ENCODE data around the gene FCRL5. TPM values are rescaled to one million over a fixed set of nuclear protein-coding genes. Genes with fewer than 3 reads are reported as not detected.

Gene FCRL5
- total and polyA plus RNA-seq, 9 of the 15 experiments (the other 6 are each of a cell fraction or from before 2014, with no cell fraction given) = not detected

DNA sequence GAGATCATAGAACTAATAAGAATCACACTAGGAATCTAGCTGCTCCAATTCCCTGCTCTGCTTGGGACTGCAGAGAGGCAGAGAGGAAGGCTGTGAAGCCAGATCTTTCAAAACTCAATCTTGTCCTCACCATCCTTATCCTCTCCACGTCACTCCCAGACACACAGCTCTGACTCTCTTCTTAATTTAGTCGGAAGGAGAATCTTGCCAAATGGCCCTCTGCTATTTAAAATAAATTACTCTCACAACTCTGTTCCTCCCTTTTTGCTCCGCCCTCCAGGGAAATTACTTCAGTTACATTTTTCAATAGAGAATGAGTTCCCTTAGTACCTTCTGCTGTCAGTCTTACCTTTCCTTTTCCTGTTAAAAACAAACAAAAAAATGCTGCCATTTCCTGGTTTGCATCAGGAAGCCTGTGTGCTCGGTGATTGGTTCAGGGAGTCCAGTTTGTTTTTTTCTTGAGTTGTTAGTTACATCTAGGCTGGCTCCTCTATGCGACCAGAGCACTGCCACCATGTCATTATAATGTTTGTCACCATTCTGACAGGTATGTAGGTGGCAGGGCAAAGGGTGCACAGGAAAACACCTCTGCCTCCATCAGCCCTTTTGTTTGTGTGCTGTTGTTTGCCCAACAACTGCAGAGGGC is 80.1 kb downstream of the FCRL5 start:
- no TSS peak for BruUV-seq (replicated peaks)
- no peaks in the 10 kb centered on the region for H3K9me3 ChIP-seq (replicated peaks; ENCODE audit: control insufficient read depth, insufficient read depth, low read depth, low read length)
- 0% methylated on average over 5 of the region's 5 CpGs for WGBS (ENCODE audit: insufficient coverage, low coverage, missing lambda C conversion rate)
- H3K27ac ChIP-seq (ENCODE audit: extremely low read depth, low read depth, low read length) = no peak overlapping the region
- ChIA-PET CTCF (ENCODE audit: low intra/inter-chr PET ratio) (no interaction called here), POLR2A (no interaction called here)
- no peaks in the 10 kb centered on the region for H3K79me2 ChIP-seq (ENCODE audit: control insufficient read depth, insufficient read depth, low read length)
- DNase-seq (ENCODE audit: extremely low read depth in 1 of 4, low spot score in 3 of 4) (no peak), FAIRE-seq (no peak), ATAC-seq (no peak)
- peak overlapping the region; percentile 56; the same call in 1 of the 2 replicates for H2AFZ ChIP-seq (ENCODE audit: low read depth, low read length)
- no peak overlapping the region for H3K4me2 ChIP-seq (ENCODE audit: insufficient read depth, low read length)
- intact Hi-C loops (cut with micrococcal nuclease) (no loop called here), in situ Hi-C loops (cut with MboI) (no loop called here)
- peaks cover 2 to 11% of the 10 kb centered on the region in 2 experiments; a peak in 3 of 5 replicates for H3K27me3 ChIP-seq (ENCODE audit: control insufficient read depth in 2 of 2, insufficient read depth in 2 of 2, low read length in 2 of 2)
- H3K36me3 ChIP-seq (ENCODE audit: control insufficient read depth, insufficient read depth, low read length) = no peaks in the 10 kb centered on the region
- H3K9me1 ChIP-seq (ENCODE audit: control insufficient read depth, insufficient read depth, low read length) = no peaks in the 10 kb centered on the region
- TF ChIP-seq RBM39 (optimal IDR thresholded peaks at IDR 0.05; ENCODE audit: low read depth, low read length) (no peak), ELF1 (tag; IDR thresholded peaks at IDR 0.05) (peak; percentile 44; the same call in 1 of the 2 replicates)
- no peak overlapping the region for H3K9ac ChIP-seq (ENCODE audit: insufficient read depth in 1 of 2, low read depth in 2 of 2, low read length in 2 of 2)
- H3K4me3 ChIP-seq = no peak overlapping the region
- no peaks in the 10 kb centered on the region for H3K4me1 ChIP-seq (replicated peaks in 1 of 2; ENCODE audit: control insufficient read depth in 2 of 2, insufficient read depth in 2 of 2, low read length in 2 of 2)
- H4K20me1 ChIP-seq (replicated peaks; ENCODE audit: control insufficient read depth, insufficient read depth, low read length) = no peaks in the 10 kb centered on the region

GRCh38 chr1:157471531-157471930 is 80.8 kb downstream of the FCRL5 start:
- ATAC-seq (no peak), FAIRE-seq (no peak), DNase-seq (ENCODE audit: extremely low read depth in 1 of 4, low spot score in 3 of 4) (no peak)
- POLR2A ChIA-PET = no interaction called here
- no peaks in the 10 kb centered on the region for H3K4me1 ChIP-seq (replicated peaks in 1 of 2; ENCODE audit: control insufficient read depth in 2 of 2, insufficient read depth in 2 of 2, low read length in 2 of 2)
- WGBS (ENCODE audit: insufficient coverage, low coverage, missing lambda C conversion rate) = 29% methylated on average over 3 of the region's 3 CpGs
- H3K4me2 ChIP-seq (ENCODE audit: insufficient read depth, low read length) = no peak overlapping the region
- TF ChIP-seq ZNF75A (CRISPR knock-in tag; IDR thresholded peaks at IDR 0.05) (no peak), TSC22D4 (tag; IDR thresholded peaks at IDR 0.05) (no peak), DIDO1 (tag; IDR thresholded peaks at IDR 0.05; ENCODE audit: low read depth) (no peak), FOSL1 (tag; conservative IDR thresholded peaks at IDR 0.05) (no peak), HNRNPK (IDR thresholded peaks at IDR 0.05; ENCODE audit: low read depth, low read length, poor library complexity, severe bottlenecking) (no peak), MTA3 (IDR thresholded peaks at IDR 0.05; ENCODE audit: borderline replicate concordance) (no peak)
- TF ChIP-seq, protein P1, sequence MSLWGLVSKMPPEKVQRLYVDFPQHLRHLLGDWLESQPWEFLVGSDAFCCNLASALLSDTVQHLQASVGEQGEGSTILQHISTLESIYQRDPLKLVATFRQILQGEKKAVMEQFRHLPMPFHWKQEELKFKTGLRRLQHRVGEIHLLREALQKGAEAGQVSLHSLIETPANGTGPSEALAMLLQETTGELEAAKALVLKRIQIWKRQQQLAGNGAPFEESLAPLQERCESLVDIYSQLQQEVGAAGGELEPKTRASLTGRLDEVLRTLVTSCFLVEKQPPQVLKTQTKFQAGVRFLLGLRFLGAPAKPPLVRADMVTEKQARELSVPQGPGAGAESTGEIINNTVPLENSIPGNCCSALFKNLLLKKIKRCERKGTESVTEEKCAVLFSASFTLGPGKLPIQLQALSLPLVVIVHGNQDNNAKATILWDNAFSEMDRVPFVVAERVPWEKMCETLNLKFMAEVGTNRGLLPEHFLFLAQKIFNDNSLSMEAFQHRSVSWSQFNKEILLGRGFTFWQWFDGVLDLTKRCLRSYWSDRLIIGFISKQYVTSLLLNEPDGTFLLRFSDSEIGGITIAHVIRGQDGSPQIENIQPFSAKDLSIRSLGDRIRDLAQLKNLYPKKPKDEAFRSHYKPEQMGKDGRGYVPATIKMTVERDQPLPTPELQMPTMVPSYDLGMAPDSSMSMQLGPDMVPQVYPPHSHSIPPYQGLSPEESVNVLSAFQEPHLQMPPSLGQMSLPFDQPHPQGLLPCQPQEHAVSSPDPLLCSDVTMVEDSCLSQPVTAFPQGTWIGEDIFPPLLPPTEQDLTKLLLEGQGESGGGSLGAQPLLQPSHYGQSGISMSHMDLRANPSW (CRISPR knock-in tag; IDR thresholded peaks at IDR 0.05) = no peak
- no TSS peak for BruUV-seq (replicated peaks)
- no peak overlapping the region for H3K27ac ChIP-seq (ENCODE audit: extremely low read depth, low read depth, low read length)
- no peak overlapping the region for H3K4me3 ChIP-seq
- in situ Hi-C loops (cut with MboI) = no loop called here
- intact Hi-C loops (cut with micrococcal nuclease) = no loop called here
- no peaks in the 10 kb centered on the region for H4K20me1 ChIP-seq (replicated peaks; ENCODE audit: control insufficient read depth, insufficient read depth, low read length)
- no peaks in the 10 kb centered on the region for H3K9me3 ChIP-seq (replicated peaks; ENCODE audit: control insufficient read depth, insufficient read depth, low read depth, low read length)
- H3K9me1 ChIP-seq (ENCODE audit: control insufficient read depth, insufficient read depth, low read length) = no peaks in the 10 kb centered on the region
- no peak overlapping the region for H2AFZ ChIP-seq (ENCODE audit: low read depth, low read length)
- H3K36me3 ChIP-seq (ENCODE audit: control insufficient read depth, insufficient read depth, low read length) = no peaks in the 10 kb centered on the region
- CTCF ChIA-PET (ENCODE audit: low intra/inter-chr PET ratio) = no interaction called here
- H3K27me3 ChIP-seq (ENCODE audit: control insufficient read depth in 2 of 2, insufficient read depth in 2 of 2, low read length in 2 of 2) = peaks cover 2 to 11% of the 10 kb centered on the region in 2 experiments; a peak in 3 of 5 replicates
- H3K9ac ChIP-seq (ENCODE audit: insufficient read depth in 1 of 2, low read depth in 2 of 2, low read length in 2 of 2) = no peak overlapping the region
- no peaks in the 10 kb centered on the region for H3K79me2 ChIP-seq (ENCODE audit: control insufficient read depth, insufficient read depth, low read length)

Measured in K562 (cell line).